Neuronal stem cell (in vitro differentiated cells): ENCODE data around the gene CTSZ.

Experiments
- DNase-seq: peaks from one replicate; pipeline ENCODE4 v3.0.0-alpha.2; 2013; ENCODE audit warnings: low spot score
- H2AFZ ChIP-seq: one replicate; pipeline ENCODE4 v1.6.1; 2013; ENCODE audit warnings: mild to moderate bottlenecking, low read length, inconsistent platforms
- H2AK5ac ChIP-seq: 2 replicates; pipeline ENCODE4 v1.6.1; 2013; ENCODE audit warnings: low read depth, mild to moderate bottlenecking, inconsistent platforms, low read length, moderate library complexity, mixed read lengths
- H2BK120ac ChIP-seq: 2 replicates; pipeline ENCODE4 v1.6.1; 2013; ENCODE audit warnings: low read depth, mild to moderate bottlenecking, inconsistent platforms, low read length, moderate library complexity, mixed read lengths
- H2BK12ac ChIP-seq: one replicate; pipeline ENCODE4 v1.6.1; 2013; ENCODE audit warnings: low read length, inconsistent platforms
- H2BK15ac ChIP-seq: 2 replicates; pipeline ENCODE4 v1.6.1; 2013; ENCODE audit warnings: mild to moderate bottlenecking, low read length, inconsistent platforms, mixed read lengths
- H2BK5ac ChIP-seq: one replicate; pipeline ENCODE4 v1.6.1; 2013; ENCODE audit warnings: inconsistent platforms, mild to moderate bottlenecking, low read length, moderate library complexity
- H3K14ac ChIP-seq: one replicate; pipeline ENCODE4 v1.6.1; 2013; ENCODE audit warnings: low read length, inconsistent platforms
- H3K18ac ChIP-seq: 2 replicates; pipeline ENCODE4 v1.6.1; 2013; ENCODE audit warnings: low read length, inconsistent platforms
- H3K23ac ChIP-seq: 2 replicates; pipeline ENCODE4 v1.6.1; 2013; ENCODE audit warnings: low read depth, mild to moderate bottlenecking, mixed read lengths, low read length, inconsistent platforms; ENCODE audit not compliant: poor library complexity
- H3K27ac ChIP-seq: replicated peaks from 3 replicates; pipeline ENCODE4 v1.5.1; 2013; ENCODE audit warnings: low read length, inconsistent platforms
- H3K27me3 ChIP-seq, 3 experiments: 2 replicates each; pipeline ENCODE4 v1.6.1; 2013; ENCODE audit warnings: low read length in 3 of 3, mild to moderate bottlenecking in 2 of 3, inconsistent platforms in 1 of 3, low read depth in 1 of 3, mixed read lengths in 1 of 3, moderate library complexity in 1 of 3; ENCODE audit not compliant: control insufficient read depth in 3 of 3, insufficient read depth in 3 of 3
- H3K36me3 ChIP-seq, 2 donors: replicated peaks in 1 of 2; 2 replicates each; pipeline ENCODE4 v1.6.1; 2013; ENCODE audit warnings: low read length in 2 of 2; ENCODE audit not compliant: control insufficient read depth in 2 of 2, insufficient read depth in 2 of 2
- H3K4ac ChIP-seq: 2 replicates; pipeline ENCODE4 v1.6.1; 2013; ENCODE audit warnings: inconsistent platforms, mild to moderate bottlenecking, low read length, moderate library complexity
- H3K4me1 ChIP-seq, 2 donors: 1 replicate in 1 of 2; 2 replicates in 1 of 2; pipeline ENCODE4 v1.6.1; 2013; ENCODE audit warnings: low read length in 2 of 2, low read depth in 1 of 2; ENCODE audit not compliant: control insufficient read depth in 2 of 2, insufficient read depth in 1 of 2
- H3K4me2 ChIP-seq: one replicate; pipeline ENCODE4 v1.6.1; 2013; ENCODE audit warnings: mild to moderate bottlenecking, low read length, inconsistent platforms; ENCODE audit not compliant: insufficient read depth, poor library complexity, severe bottlenecking
- H3K4me3 ChIP-seq, 2 donors: 2 replicates each; pipeline ENCODE4 v1.5.1; 2013; ENCODE audit warnings: low read length in 2 of 2, mild to moderate bottlenecking in 2 of 2, inconsistent platforms in 1 of 2, moderate library complexity in 1 of 2
- H3K79me1 ChIP-seq: one replicate; pipeline ENCODE4 v1.6.1; 2013; ENCODE audit warnings: low read depth, mild to moderate bottlenecking, inconsistent platforms, low read length, moderate library complexity
- H3K9ac ChIP-seq: one replicate; pipeline ENCODE4 v1.6.1; 2013; ENCODE audit warnings: mild to moderate bottlenecking, low read depth, low read length, inconsistent platforms; ENCODE audit not compliant: poor library complexity
- H3K9me3 ChIP-seq, 2 donors: replicated peaks in 1 of 2; 2 replicates each; pipeline versions ENCODE3 to v1.6.1; 2013; ENCODE audit warnings: low read length in 2 of 2, mild to moderate bottlenecking in 2 of 2, inconsistent platforms in 1 of 2, low read depth in 1 of 2, mixed read lengths in 1 of 2, moderate library complexity in 1 of 2; ENCODE audit not compliant: control insufficient read depth in 2 of 2, insufficient read depth in 1 of 2
- H4K8ac ChIP-seq: one replicate; pipeline ENCODE4 v1.6.1; 2013; ENCODE audit warnings: low read depth, mild to moderate bottlenecking, inconsistent platforms, low read length, moderate library complexity
- H4K91ac ChIP-seq: one replicate; pipeline ENCODE4 v1.6.1; 2013; ENCODE audit warnings: low read length, low read depth, mild to moderate bottlenecking, inconsistent platforms; ENCODE audit not compliant: poor library complexity
- WGBS, 2 donors: extraction: QIAGEN DNeasy Blood & Tissue Kit; methylation state at CpG; one replicate each; pipeline ENCODE4 v1.1.7; 2013; ENCODE audit warnings: missing lambda C conversion rate in 2 of 2, mixed read lengths in 1 of 2; ENCODE audit not compliant: insufficient read length in 2 of 2, insufficient replicate concordance in 1 of 2; ENCODE audit errors: extremely low coverage in 2 of 2; 5-methylcytosine and 5-hydroxymethylcytosine counted together

Gene CTSZ

GRCh38 chr20:58989196-58989595 is 17.9 kb downstream of the CTSZ start:
- Histone ChIP-seq H3K4me2 (no peak overlapping the region), H3K18ac (no peak overlapping the region), H2BK5ac (no peak overlapping the region), H3K27ac (no peak overlapping the region), H4K91ac (no peak overlapping the region), H3K27me3 (no peaks in the 10 kb centered on the region), H3K4ac (no peak overlapping the region), H3K9me3 (peaks cover 0 to 1% of the 10 kb centered on the region in 2 donors), H2BK15ac (no peak overlapping the region), H3K79me1 (peaks cover 5% of the 10 kb centered on the region), H3K36me3 (peaks cover 60 to 93% of the 10 kb centered on the region in 2 donors), H3K4me1 (no peaks in the 10 kb centered on the region), H2AFZ (no peak overlapping the region), H4K8ac (no peak overlapping the region), H2BK12ac (no peak overlapping the region), H3K14ac (no peak overlapping the region), H2AK5ac (no peak overlapping the region), H2BK120ac (no peak overlapping the region), H3K23ac (no peak overlapping the region), H3K4me3 (no peak overlapping the region), H3K9ac (no peak overlapping the region)
- no peak for DNase-seq
- WGBS, 2 donors = no CpG with 5 or more reads among the region's 10 CpGs

- DNase-seq = no peak
- Histone ChIP-seq H3K36me3 (peaks cover 54 to 90% of the 10 kb centered on the region in 2 donors), H3K18ac (no peak overlapping the region), H3K27ac (no peak overlapping the region), H2BK120ac (no peak overlapping the region), H3K4me2 (no peak overlapping the region), H2BK5ac (no peak overlapping the region), H4K91ac (no peak overlapping the region), H3K4me1 (peaks cover 0 to 2% of the 10 kb centered on the region in 2 donors), H2BK12ac (no peak overlapping the region), H2AFZ (no peak overlapping the region), H3K27me3 (no peaks in the 10 kb centered on the region), H4K8ac (no peak overlapping the region), H3K4me3 (no peak overlapping the region), H3K23ac (no peak overlapping the region), H3K9ac (no peak overlapping the region), H2BK15ac (no peak overlapping the region), H3K4ac (no peak overlapping the region), H3K79me1 (peaks cover 5% of the 10 kb centered on the region), H3K9me3 (no peaks in the 10 kb centered on the region), H2AK5ac (no peak overlapping the region), H3K14ac (no peak overlapping the region)
- no CpG with 5 or more reads among the region's 6 CpGs for WGBS, 2 donors
Observed at GRCh38 chr20:58988565-58988882, 18.5 kb downstream of the CTSZ start.

DNA sequence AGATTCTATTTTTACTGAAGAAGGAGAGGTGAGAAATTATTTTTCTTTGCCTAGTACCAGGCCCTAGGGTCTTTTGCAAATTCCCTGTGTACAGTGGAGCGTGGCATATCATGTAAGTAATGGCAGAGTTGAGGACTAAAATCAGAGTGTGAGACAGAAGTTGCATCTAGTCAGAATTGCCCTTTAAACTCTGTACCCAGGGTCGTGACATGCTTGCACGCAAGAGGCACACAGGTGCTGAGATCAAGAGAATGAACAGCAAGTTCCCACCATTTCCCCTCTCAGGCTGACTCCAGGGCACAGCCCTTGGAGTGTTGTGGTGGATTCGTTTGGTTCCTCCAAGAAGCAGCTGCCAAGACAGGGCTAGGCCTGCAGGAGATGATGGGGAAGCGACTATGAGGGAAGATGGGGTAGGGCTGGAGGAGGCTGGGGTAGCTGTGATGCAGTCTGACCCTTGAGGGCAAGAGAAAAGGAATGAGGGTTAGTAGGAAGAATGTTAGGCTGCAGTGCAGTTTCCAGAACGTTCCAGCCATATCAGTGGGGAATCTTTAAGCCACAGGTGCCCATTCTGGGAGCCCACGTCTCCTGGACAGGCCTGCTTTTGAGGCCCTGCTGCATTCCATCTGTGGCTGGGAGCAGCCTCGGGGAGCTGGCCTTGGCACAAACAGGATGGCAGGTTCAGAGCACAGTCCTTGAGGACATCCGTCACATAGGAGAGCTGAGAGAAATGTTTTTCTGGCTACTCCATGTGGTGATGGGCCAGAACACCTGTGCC is 19.1 kb downstream of the CTSZ start:
- no peak overlapping the region for H4K8ac ChIP-seq
- no CpG with 5 or more reads among the region's 9 CpGs for WGBS, 2 donors
- H3K18ac ChIP-seq = no peak overlapping the region
- no peak overlapping the region for H3K9ac ChIP-seq
- H2BK12ac ChIP-seq = no peak overlapping the region
- H4K91ac ChIP-seq = no peak overlapping the region
- H2AK5ac ChIP-seq = no peak overlapping the region
- no peak overlapping the region for H3K14ac ChIP-seq
- H3K79me1 ChIP-seq = peaks cover 5% of the 10 kb centered on the region
- no peak overlapping the region for H3K4me2 ChIP-seq
- no peak overlapping the region for H2BK15ac ChIP-seq
- H3K23ac ChIP-seq = no peak overlapping the region
- no peaks in the 10 kb centered on the region for H3K9me3 ChIP-seq
- no peak for DNase-seq
- no peak overlapping the region for H3K4ac ChIP-seq
- peaks cover 49 to 85% of the 10 kb centered on the region in 2 donors for H3K36me3 ChIP-seq
- no peak overlapping the region for H2BK120ac ChIP-seq
- H3K27me3 ChIP-seq = no peaks in the 10 kb centered on the region
- H3K4me1 ChIP-seq = peaks cover 0 to 2% of the 10 kb centered on the region in 2 donors
- H3K27ac ChIP-seq = no peak overlapping the region
- H2AFZ ChIP-seq = no peak overlapping the region
- no peak overlapping the region for H3K4me3 ChIP-seq
- no peak overlapping the region for H2BK5ac ChIP-seq

DNA sequence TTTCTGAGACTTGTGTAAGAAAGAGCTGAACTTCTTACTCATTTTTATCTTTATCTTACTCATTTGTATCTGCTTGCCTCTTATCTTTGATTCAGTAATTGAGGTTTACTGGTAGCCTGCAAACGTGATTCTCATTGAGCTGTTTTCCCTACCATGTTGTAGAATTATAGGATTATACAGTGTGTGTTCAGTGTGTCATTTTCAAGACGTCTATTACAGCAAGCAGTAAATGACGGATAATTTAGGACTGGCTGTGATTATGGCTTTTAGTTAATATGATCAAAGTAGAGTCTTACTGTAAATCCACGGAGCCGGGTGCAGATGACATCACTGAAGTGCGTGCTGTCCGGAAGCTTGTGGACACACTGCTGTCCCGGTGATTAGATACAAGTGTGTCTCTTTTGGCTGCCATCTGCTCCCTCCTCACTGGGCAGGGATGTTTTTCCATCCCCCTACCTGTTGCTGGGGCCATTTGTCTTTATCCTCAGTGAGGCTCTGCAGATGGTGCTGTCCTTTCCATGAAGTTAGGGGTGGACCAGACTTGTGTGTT is 20.0 kb downstream of the CTSZ start:
- Histone ChIP-seq H3K36me3 (peaks cover 43 to 81% of the 10 kb centered on the region in 2 donors), H3K4me3 (no peak overlapping the region), H3K14ac (no peak overlapping the region), H2BK12ac (no peak overlapping the region), H2BK120ac (no peak overlapping the region), H2AK5ac (no peak overlapping the region), H3K79me1 (peaks cover 7% of the 10 kb centered on the region), H3K9me3 (no peaks in the 10 kb centered on the region), H4K91ac (no peak overlapping the region), H2BK15ac (no peak overlapping the region), H3K23ac (no peak overlapping the region), H3K4me2 (no peak overlapping the region), H3K9ac (no peak overlapping the region), H3K4ac (no peak overlapping the region), H3K18ac (no peak overlapping the region), H2AFZ (no peak overlapping the region), H3K27me3 (no peaks in the 10 kb centered on the region), H2BK5ac (no peak overlapping the region), H3K4me1 (peaks cover 2 to 6% of the 10 kb centered on the region in 2 donors), H4K8ac (no peak overlapping the region), H3K27ac (no peak overlapping the region)
- WGBS, 2 donors = no CpG with 5 or more reads among the region's 8 CpGs
- no peak for DNase-seq
